K562 (cell line): Measurements from ENCODE around the gene SEH1L. TPM values are rescaled to one million over a fixed set of nuclear protein-coding genes. Genes with fewer than 3 reads are reported as not detected.

Experiments
- ATF1 ChIP-seq, 2 experiments: fragments of 450-650 bp in 1 of 2; IDR thresholded peaks; 2 replicates each; pipeline ENCODE4 v1.6.1; 2016; ENCODE audit warnings: missing compliant biosample characterization in 1 of 2, missing genetic modification characterization in 1 of 2
- BDP1 ChIP-seq: IDR thresholded peaks from 3 replicates; pipeline ENCODE4 v1.6.1; 2011; ENCODE audit not compliant: insufficient read length, insufficient read depth
- CC2D1A ChIP-seq: fragments of 450-650 bp; IDR thresholded peaks from 2 replicates; pipeline ENCODE4 v1.6.1; 2017; ENCODE audit warnings: mild to moderate bottlenecking
- ETV6 ChIP-seq, 3 experiments: fragments of 150-350 bp in 1 of 3; sonication (generic) in 1 of 3; formaldehyde crosslinking in 1 of 3; IDR thresholded peaks; 2 replicates each; pipeline versions ENCODE4 v1.6.1 to v1.8.0; 2014 to 2022; ENCODE audit warnings: borderline replicate concordance in 2 of 3, low read depth in 2 of 3, antibody characterized with exemption in 1 of 3, low read length in 1 of 3, mild to moderate bottlenecking in 1 of 3, missing genetic modification reagents in 1 of 3
- HDAC1 ChIP-seq, 2 experiments: fragments of 450-650 bp; IDR thresholded peaks; 2 replicates each; pipeline ENCODE4 v1.6.1; 2016 to 2017; ENCODE audit warnings: inconsistent platforms in 1 of 2, mild to moderate bottlenecking in 1 of 2, moderate library complexity in 1 of 2
- NFATC3 ChIP-seq: fragments of 450-650 bp; IDR thresholded peaks from 2 replicates; pipeline ENCODE4 v1.6.1; 2017; ENCODE audit warnings: mild to moderate bottlenecking
- POLR2B ChIP-seq: fragments of 450-650 bp; IDR thresholded peaks from 2 replicates; pipeline ENCODE4 v1.6.1; 2018; ENCODE audit warnings: low read depth; ENCODE audit not compliant: partially characterized antibody
- SAP30 ChIP-seq: fragments of 200-600 bp; sonication (generic); IDR thresholded peaks from 2 replicates; pipeline ENCODE4 v1.6.1; 2012; ENCODE audit warnings: borderline replicate concordance, low read depth, mild to moderate bottlenecking, moderate library complexity, low read length, control low read depth, inconsistent platforms; ENCODE audit not compliant: insufficient read depth, poor library complexity, severe bottlenecking
- SNIP1 ChIP-seq: fragments of 450-650 bp; IDR thresholded peaks from 2 replicates; pipeline ENCODE4 v1.7.1; 2017; ENCODE audit warnings: low read depth, mild to moderate bottlenecking
- TBP ChIP-seq: optimal IDR thresholded peaks from 2 replicates; pipeline ENCODE3; 2011; ENCODE audit warnings: low read depth, low read length, improper control_type of control experiment
- TEAD2 ChIP-seq: fragments of 450-650 bp; IDR thresholded peaks from 2 replicates; pipeline ENCODE4 v1.6.1; 2016; ENCODE audit warnings: missing genetic modification characterization, control low read depth, missing compliant biosample characterization
- polyA plus RNA-seq, 8 experiments: library from polyadenylated mRNA; depleted of rRNA in 4 of 8; stranded (reverse) in 5 of 8; unstranded in 3 of 8; fragments of >200 nt; fragmentation: Nextera tagmentation in 2 of 8; fragmentation: Illumina TruSeq in 1 of 8; extraction: Ambion mirVana in 2 of 8; extraction: Trizol in 1 of 8; gene quantifications; 2 replicates each; pipeline versions ENCODE4 v1.2.1 to v1.2.3, GENCODE V29; 2011 to 2014; ENCODE audit warnings: inconsistent platforms in 1 of 8, missing spikeins in 1 of 8
- total RNA-seq, 7 experiments: library from RNA; depleted of rRNA in 6 of 7; stranded (reverse); fragments of >200 nt in 6 of 7; fragmentation: Illumina TruSeq in 2 of 7; extraction: Trizol in 2 of 7; gene quantifications; 2 replicates each; pipeline versions ENCODE4 v1.2.1 to v1.2.3, GENCODE V29; 2011 to 2021; ENCODE audit warnings: low replicate concordance in 1 of 7
- TF ChIP-seq, protein P1 (sequence below): fragments of 450-650 bp; IDR thresholded peaks from 2 replicates; pipeline ENCODE4 v1.6.1; 2016; ENCODE audit warnings: antibody characterized with exemption
- TF ChIP-seq, protein P2 (sequence below): fragments of 450-650 bp; IDR thresholded peaks from 2 replicates; pipeline ENCODE4 v1.6.1; 2014; ENCODE audit warnings: low read depth, mild to moderate bottlenecking, moderate library complexity, borderline replicate concordance
- TF ChIP-seq, protein P3 (sequence below): fragments of 450-650 bp; IDR thresholded peaks from 2 replicates; pipeline ENCODE4 v1.6.1; 2018; ENCODE audit not compliant: partially characterized antibody

The SEH1L gene
- total and polyA plus RNA-seq, 9 of the 15 experiments (the other 6 are each of a cell fraction or from before 2014, with no cell fraction given): 62.2 to 180 (median 108) TPM

DNA sequence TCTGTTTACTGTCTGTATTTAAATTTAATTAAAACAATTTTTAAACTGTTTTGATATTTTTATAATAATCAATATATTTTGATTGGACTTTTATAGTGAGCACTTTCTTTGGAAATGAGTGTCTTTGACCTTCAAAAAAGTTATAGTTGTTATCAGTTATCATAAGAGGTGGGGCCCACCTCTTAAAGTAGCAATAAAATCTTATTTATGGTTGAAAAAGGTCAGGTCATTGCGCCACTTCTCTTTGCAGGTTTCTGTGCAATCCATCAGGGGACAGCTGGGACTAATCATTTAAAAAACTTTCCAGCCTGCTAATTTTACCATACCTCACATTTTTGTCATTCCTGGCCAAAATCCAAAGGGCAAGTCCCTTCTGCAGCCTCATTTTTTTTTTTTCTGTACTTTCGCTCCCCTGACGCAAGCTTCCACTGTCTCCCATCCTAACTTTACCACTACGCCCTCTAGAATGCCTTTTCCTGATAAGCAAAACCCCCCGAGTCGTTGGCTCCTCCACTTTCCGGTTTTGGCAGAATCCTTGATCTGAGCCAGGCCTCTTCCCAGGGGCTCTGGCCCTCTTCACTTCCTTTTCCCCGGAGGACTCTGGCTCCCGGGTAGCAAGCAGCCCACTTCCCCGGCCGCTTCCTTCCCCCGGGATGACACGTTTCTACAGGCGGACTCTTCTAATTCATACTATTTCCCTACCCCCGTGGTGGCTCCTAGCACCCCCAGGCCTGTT is 1.1 kb upstream of the SEH1L start (continued):
- peak in 1 of 2 experiments; percentile 41; a peak in 2 of 4 replicates for TF ChIP-seq HDAC1 (IDR thresholded peaks at IDR 0.05)
- TF ChIP-seq, protein P1, sequence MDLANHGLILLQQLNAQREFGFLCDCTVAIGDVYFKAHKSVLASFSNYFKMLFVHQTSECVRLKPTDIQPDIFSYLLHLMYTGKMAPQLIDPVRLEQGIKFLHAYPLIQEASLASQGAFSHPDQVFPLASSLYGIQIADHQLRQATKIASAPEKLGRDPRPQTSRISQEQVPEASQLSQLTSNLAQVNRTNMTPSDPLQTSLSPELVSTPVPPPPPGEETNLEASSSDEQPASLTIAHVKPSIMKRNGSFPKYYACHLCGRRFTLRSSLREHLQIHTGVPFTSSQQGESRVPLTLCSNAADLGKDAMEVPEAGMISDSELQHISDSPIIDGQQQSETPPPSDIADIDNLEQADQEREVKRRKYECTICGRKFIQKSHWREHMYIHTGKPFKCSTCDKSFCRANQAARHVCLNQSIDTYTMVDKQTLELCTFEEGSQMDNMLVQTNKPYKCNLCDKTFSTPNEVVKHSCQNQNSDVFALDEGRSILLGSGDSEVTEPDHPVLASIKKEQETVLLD: 0 out of 2 replicates have a peak, but pooled peaks have one; percentile 59
- TF ChIP-seq TEAD2 (tag): peak; percentile 42; the same call in 1 of the 2 replicates
- 0 out of 4 replicates have a peak, but pooled peaks of 1 of the 2 experiments have one; percentile 29 for TF ChIP-seq ETV6 (IDR thresholded peaks at IDR 0.05; ENCODE audit: borderline replicate concordance in 1 of 2, low read depth in 2 of 2, low read length in 1 of 2)
- no peak for TF ChIP-seq ETV6 (CRISPR knock-in tag; IDR thresholded peaks at IDR 0.05; ENCODE audit: borderline replicate concordance)
- TF ChIP-seq, protein P2, sequence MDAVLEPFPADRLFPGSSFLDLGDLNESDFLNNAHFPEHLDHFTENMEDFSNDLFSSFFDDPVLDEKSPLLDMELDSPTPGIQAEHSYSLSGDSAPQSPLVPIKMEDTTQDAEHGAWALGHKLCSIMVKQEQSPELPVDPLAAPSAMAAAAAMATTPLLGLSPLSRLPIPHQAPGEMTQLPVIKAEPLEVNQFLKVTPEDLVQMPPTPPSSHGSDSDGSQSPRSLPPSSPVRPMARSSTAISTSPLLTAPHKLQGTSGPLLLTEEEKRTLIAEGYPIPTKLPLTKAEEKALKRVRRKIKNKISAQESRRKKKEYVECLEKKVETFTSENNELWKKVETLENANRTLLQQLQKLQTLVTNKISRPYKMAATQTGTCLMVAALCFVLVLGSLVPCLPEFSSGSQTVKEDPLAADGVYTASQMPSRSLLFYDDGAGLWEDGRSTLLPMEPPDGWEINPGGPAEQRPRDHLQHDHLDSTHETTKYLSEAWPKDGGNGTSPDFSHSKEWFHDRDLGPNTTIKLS: 0 out of 2 replicates have a peak, but pooled peaks have one; percentile 12
- TF ChIP-seq SAP30: peak; percentile 66
- peak; percentile 40 for TF ChIP-seq TBP
- TF ChIP-seq, protein P3, sequence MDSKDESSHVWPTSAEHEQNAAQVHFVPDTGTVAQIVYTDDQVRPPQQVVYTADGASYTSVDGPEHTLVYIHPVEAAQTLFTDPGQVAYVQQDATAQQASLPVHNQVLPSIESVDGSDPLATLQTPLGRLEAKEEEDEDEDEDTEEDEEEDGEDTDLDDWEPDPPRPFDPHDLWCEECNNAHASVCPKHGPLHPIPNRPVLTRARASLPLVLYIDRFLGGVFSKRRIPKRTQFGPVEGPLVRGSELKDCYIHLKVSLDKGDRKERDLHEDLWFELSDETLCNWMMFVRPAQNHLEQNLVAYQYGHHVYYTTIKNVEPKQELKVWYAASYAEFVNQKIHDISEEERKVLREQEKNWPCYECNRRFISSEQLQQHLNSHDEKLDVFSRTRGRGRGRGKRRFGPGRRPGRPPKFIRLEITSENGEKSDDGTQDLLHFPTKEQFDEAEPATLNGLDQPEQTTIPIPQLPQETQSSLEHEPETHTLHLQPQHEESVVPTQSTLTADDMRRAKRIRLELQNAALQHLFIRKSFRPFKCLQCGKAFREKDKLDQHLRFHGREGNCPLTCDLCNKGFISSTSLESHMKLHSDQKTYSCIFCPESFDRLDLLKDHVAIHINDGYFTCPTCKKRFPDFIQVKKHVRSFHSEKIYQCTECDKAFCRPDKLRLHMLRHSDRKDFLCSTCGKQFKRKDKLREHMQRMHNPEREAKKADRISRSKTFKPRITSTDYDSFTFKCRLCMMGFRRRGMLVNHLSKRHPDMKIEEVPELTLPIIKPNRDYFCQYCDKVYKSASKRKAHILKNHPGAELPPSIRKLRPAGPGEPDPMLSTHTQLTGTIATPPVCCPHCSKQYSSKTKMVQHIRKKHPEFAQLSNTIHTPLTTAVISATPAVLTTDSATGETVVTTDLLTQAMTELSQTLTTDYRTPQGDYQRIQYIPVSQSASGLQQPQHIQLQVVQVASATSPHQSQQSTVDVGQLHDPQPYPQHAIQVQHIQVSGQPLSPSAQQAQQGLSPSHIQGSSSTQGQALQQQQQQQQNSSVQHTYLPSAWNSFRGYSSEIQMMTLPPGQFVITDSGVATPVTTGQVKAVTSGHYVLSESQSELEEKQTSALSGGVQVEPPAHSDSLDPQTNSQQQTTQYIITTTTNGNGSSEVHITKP: peak; percentile 82
- 0 out of 2 replicates have a peak, but pooled peaks have one; percentile 31 for TF ChIP-seq CC2D1A
- peak; percentile 91 for TF ChIP-seq SNIP1
- no peak for TF ChIP-seq BDP1
- TF ChIP-seq POLR2B: no peak
- no peak for TF ChIP-seq ATF1 (CRISPR knock-in tag; IDR thresholded peaks at IDR 0.05)
- TF ChIP-seq ATF1 (tag; IDR thresholded peaks at IDR 0.05): peak; percentile 54
- TF ChIP-seq NFATC3: no peak
